ENCODE measurements around the gene ENTPD8. TPM values are rescaled to one million over a fixed set of nuclear protein-coding genes. Genes with fewer than 3 reads are reported as not detected.
A peak's percentile ranks its signal among the peaks of the same experiment; 100 is the strongest.

ENTPD8 gene
- total and polyA plus RNA-seq, 7 donors, result 0.71 to 65.3 (median 38.4) TPM; not detected in 3

- Histone ChIP-seq H3K9me3 (no peaks in the 10 kb centered on the region), H3K27ac (peak overlapping the region in 1 of 4 donors; percentile 26), H3K4me1 (peaks cover 0 to 12% (median 11%) of the 10 kb centered on the region in 4 donors), H3K4me3 (no peak overlapping the region), H3K36me3 (no peaks in the 10 kb centered on the region), H3K27me3 (peaks cover under 1 to 31% (median 11%) of the 10 kb centered on the region in 3 donors)
- DNase-seq, result peak; percentile 88
- intact Hi-C loops (cut with DNase I), result no loop called here
- WGBS, 2 donors, result 16 to 65% methylated on average over 42 of the region's 42 CpGs
- TF ChIP-seq POLR2A (IDR thresholded peaks at IDR 0.05), result peak in 1 of 2 donors; percentile 10
- TF ChIP-seq CTCF (IDR thresholded peaks at IDR 0.05), result no peak
- peak in 1 of 4 donors; percentile 28 for TF ChIP-seq POLR2AphosphoS5 (IDR thresholded peaks at IDR 0.05)
These were observed 5.0 kb downstream of the ENTPD8 start for GRCh38 chr9:137435980-137436760.

- WGBS, 2 donors, result 56 to 81% methylated on average over 20 of the region's 20 CpGs
- no peak overlapping the region for H3K4me3 ChIP-seq
- peaks cover 0 to 11% (median 10%) of the 10 kb centered on the region in 4 donors for H3K4me1 ChIP-seq
- H3K27ac ChIP-seq, result peak overlapping the region in 1 of 4 donors; percentile 26
- H3K27me3 ChIP-seq, result peaks cover 0 to 37% (median 12%) of the 10 kb centered on the region in 3 donors
- H3K9me3 ChIP-seq, result no peaks in the 10 kb centered on the region
- H3K36me3 ChIP-seq, result no peaks in the 10 kb centered on the region
- DNase-seq, result no peak
- TF ChIP-seq POLR2A (IDR thresholded peaks at IDR 0.05), result no peak
- no peak for TF ChIP-seq POLR2AphosphoS5 (IDR thresholded peaks at IDR 0.05)
- TF ChIP-seq EP300 (IDR thresholded peaks at IDR 0.05), result no peak
- no peak for TF ChIP-seq CTCF (IDR thresholded peaks at IDR 0.05)
- intact Hi-C loops (cut with DNase I), result no loop called here
These were observed 5.7 kb downstream of the ENTPD8 start for GRCh38 chr9:137435381-137435891.

- TF ChIP-seq POLR2AphosphoS5 (IDR thresholded peaks at IDR 0.05), result no peak
- no peak for TF ChIP-seq EP300 (IDR thresholded peaks at IDR 0.05)
- no peak for TF ChIP-seq POLR2A (IDR thresholded peaks at IDR 0.05)
- no peak for TF ChIP-seq CTCF (IDR thresholded peaks at IDR 0.05)
- WGBS, 2 donors, result 74 to 75% methylated on average over 43 of the region's 43 CpGs
- Histone ChIP-seq H3K4me3 (no peak overlapping the region), H3K9me3 (no peaks in the 10 kb centered on the region), H3K27ac (no peak overlapping the region), H3K27me3 (peaks cover 0 to 43% (median 17%) of the 10 kb centered on the region in 3 donors), H3K36me3 (no peaks in the 10 kb centered on the region), H3K4me1 (peaks cover 0 to 11% (median 10%) of the 10 kb centered on the region in 4 donors)
- no peak for DNase-seq
- intact Hi-C loops (cut with DNase I), result no loop called here
These were observed 6.4 kb downstream of the ENTPD8 start for GRCh38 chr9:137434498-137435380.

- intact Hi-C loops (cut with DNase I), result no loop called here
- DNase-seq, result no peak
- peaks cover 0 to 36% (median 17%) of the 10 kb centered on the region in 3 donors for H3K27me3 ChIP-seq
- H3K36me3 ChIP-seq, result no peaks in the 10 kb centered on the region
- no peak overlapping the region for H3K27ac ChIP-seq
- no peak for TF ChIP-seq EP300 (IDR thresholded peaks at IDR 0.05)
- no peak for TF ChIP-seq POLR2AphosphoS5 (IDR thresholded peaks at IDR 0.05)
- no peak for TF ChIP-seq CTCF (IDR thresholded peaks at IDR 0.05)
- no peak for TF ChIP-seq POLR2A (IDR thresholded peaks at IDR 0.05)
- 83 to 88% methylated on average over 26 of the region's 26 CpGs for WGBS, 2 donors
- H3K4me1 ChIP-seq, result peaks cover 0 to 11% (median 10%) of the 10 kb centered on the region in 4 donors
- no peaks in the 10 kb centered on the region for H3K9me3 ChIP-seq
- no peak overlapping the region for H3K4me3 ChIP-seq
These were observed 7.2 kb downstream of the ENTPD8 start for GRCh38 chr9:137433916-137434431.

All from sigmoid colon (tissue), 7 donors.